Fibroblast of lung (primary cell): ENCODE results near the gene ACTL10.

ENCODE experiments used
- EZH2 ChIP-seq: IDR thresholded peaks from 2 replicates; pipeline ENCODE4 v1.5.1; 2012; ENCODE audit warnings: low read length, control low read depth, mild to moderate bottlenecking; ENCODE audit errors: missing control alignments
- TF ChIP-seq, protein P1 (sequence below), 2 donors: IDR thresholded peaks in 1 of 2; conservative IDR thresholded peaks in 1 of 2; 1 replicate in 1 of 2; 2 replicates in 1 of 2; pipeline ENCODE4 v1.5.1; 2011 to 2012; ENCODE audit warnings: low read length in 2 of 2, control low read depth in 1 of 2, inconsistent platforms in 1 of 2, low read depth in 1 of 2, mild to moderate bottlenecking in 1 of 2

DNA sequence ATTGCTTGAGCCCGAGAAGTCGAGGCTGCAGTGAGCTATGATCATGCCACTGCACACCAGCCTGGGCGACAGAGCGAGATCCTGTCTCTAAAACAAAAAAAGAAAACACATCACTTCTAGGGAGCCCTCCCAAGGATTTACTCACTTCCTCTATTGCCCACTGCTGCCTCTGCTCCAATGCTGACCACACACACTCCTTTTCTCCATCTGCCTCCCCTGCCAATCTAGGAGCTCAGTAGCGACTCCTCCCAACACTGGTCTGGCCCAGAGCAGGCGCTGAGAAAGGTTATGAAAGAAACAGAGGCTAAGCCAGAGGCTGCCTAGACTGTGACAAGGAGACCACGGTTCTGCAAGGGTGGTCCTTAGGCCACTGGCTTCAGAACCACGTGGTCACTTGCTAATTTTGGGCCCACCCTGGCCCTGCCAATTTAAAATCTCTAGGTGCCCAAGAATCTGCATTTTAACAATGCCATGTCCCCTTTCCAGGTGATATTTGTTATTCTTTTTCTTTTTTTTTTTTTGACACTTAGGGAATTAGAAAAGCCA, 20.7 kb downstream of the ACTL10 start:
- TF ChIP-seq, protein P1, sequence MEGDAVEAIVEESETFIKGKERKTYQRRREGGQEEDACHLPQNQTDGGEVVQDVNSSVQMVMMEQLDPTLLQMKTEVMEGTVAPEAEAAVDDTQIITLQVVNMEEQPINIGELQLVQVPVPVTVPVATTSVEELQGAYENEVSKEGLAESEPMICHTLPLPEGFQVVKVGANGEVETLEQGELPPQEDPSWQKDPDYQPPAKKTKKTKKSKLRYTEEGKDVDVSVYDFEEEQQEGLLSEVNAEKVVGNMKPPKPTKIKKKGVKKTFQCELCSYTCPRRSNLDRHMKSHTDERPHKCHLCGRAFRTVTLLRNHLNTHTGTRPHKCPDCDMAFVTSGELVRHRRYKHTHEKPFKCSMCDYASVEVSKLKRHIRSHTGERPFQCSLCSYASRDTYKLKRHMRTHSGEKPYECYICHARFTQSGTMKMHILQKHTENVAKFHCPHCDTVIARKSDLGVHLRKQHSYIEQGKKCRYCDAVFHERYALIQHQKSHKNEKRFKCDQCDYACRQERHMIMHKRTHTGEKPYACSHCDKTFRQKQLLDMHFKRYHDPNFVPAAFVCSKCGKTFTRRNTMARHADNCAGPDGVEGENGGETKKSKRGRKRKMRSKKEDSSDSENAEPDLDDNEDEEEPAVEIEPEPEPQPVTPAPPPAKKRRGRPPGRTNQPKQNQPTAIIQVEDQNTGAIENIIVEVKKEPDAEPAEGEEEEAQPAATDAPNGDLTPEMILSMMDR (conservative IDR thresholded peaks at IDR 0.05 in 1 of 2, IDR thresholded peaks at IDR 0.05 in 1 of 2; ENCODE audit: low read depth in 1 of 2, low read length in 2 of 2): no peak
- no peak for TF ChIP-seq EZH2
